Esophagus muscularis mucosa (tissue), 4 donors: Measurements from ENCODE around the gene RNF213. TPM values are rescaled to one million over a fixed set of nuclear protein-coding genes. Genes with fewer than 3 reads are reported as not detected.
"Not testable (repeated sequence)": the region's sequence is repeated elsewhere in the genome, so short reads cannot be mapped to it uniquely, and the experiment has no call there.

Experiments
- DNase-seq: peaks from one replicate; pipeline ENCODE4 v3.0.0-alpha.2; 2017; ENCODE audit errors: extremely low spot score
- H3K27ac ChIP-seq, 4 donors: fragments of 200-600 bp; sonication (generic); replicated peaks in 1 of 4; 1 replicate in 3 of 4; 2 replicates in 1 of 4; pipeline ENCODE4 v1.5.1; 2016 to 2019; ENCODE audit warnings: mild to moderate bottlenecking in 1 of 4
- H3K27me3 ChIP-seq, 4 donors: fragments of 200-600 bp; sonication (generic); one replicate each; pipeline versions ENCODE4 v1.5.1 to v1.6.0; 2016 to 2019
- H3K36me3 ChIP-seq, 4 donors: fragments of 200-600 bp; sonication (generic); one replicate each; pipeline ENCODE4 v1.5.1; 2016 to 2019
- H3K4me1 ChIP-seq, 4 donors: fragments of 200-600 bp; sonication (generic); one replicate each; pipeline ENCODE4 v1.5.1; 2016 to 2019
- H3K4me3 ChIP-seq, 4 donors: fragments of 200-600 bp; sonication (generic); 1 replicate in 2 of 4; 2 replicates in 2 of 4; pipeline ENCODE4 v1.5.1; 2016 to 2019; ENCODE audit warnings: mild to moderate bottlenecking in 4 of 4, moderate library complexity in 1 of 4
- H3K9me3 ChIP-seq, 4 donors: fragments of 200-600 bp; sonication (generic); 1 replicate in 3 of 4; 2 replicates in 1 of 4; pipeline ENCODE4 v1.5.1; 2016 to 2019
- EP300 ChIP-seq: sonication (generic); formaldehyde crosslinking; IDR thresholded peaks from one replicate; pipeline ENCODE4 v1.6.1; 2017; ENCODE audit warnings: antibody characterized with exemption
- POLR2A ChIP-seq: fragments of 450-650 bp; IDR thresholded peaks from one replicate; pipeline ENCODE4 v1.6.1; 2017; ENCODE audit warnings: antibody characterized with exemption, moderate library complexity, mild to moderate bottlenecking, low read depth
- POLR2AphosphoS5 ChIP-seq, 2 donors: sonication (generic); formaldehyde crosslinking; IDR thresholded peaks; one replicate each; pipeline ENCODE4 v1.6.1; 2017; ENCODE audit warnings: antibody characterized with exemption in 2 of 2
- WGBS: methylation state at CpG from one replicate; pipeline ENCODE4 v1.1.5; 2018; 5-methylcytosine and 5-hydroxymethylcytosine counted together
- intact Hi-C: fragments of 100-400 bp; cut with DNase I; formaldehyde crosslinking; loops from one replicate; pipeline ENCODE4 v1.15.1; 2023
- total RNA-seq, 4 donors: library from RNA; depleted of rRNA; stranded (reverse); fragments of >200 nt; gene quantifications; one replicate each; pipeline versions ENCODE4 v1.1.0 to v1.2.1, GENCODE V29; 2016
- TF ChIP-seq, protein P1 (sequence below), 3 experiments: fragments of 200-600 bp in 2 of 3; fragments of 450-650 bp in 1 of 3; sonication (generic) in 2 of 3; IDR thresholded peaks; one replicate each; pipeline ENCODE4 v1.5.1; 2017 to 2019; ENCODE audit warnings: antibody characterized with exemption in 3 of 3, mild to moderate bottlenecking in 2 of 3, moderate library complexity in 1 of 3

RNF213 gene
- total RNA-seq, 4 donors from 2014 or later, result 55.8 to 85.7 (median 75.9) TPM

DNA sequence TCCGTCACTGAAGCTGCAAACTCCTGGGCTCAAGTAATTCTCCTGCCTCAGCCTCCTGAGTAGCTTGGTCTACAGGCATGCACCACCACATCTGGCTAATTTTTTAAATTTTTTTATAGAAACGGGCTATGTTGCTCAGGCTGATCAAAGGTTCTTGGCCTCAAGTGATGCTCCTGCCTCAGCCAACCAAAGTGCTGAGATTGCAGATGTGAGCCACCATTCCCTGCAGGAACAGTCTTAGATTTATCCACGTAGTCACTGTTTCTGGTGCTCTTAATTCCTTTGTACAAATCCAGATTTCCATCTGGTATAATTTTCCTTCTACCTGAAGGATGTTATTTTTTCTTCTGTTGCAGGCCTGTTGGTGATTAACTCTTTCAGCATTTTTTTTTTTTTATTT lies 27.4 kb upstream of the RNF213 start:
- Histone ChIP-seq H3K27me3 (no peaks in the 10 kb centered on the region), H3K36me3 (peaks cover 24 to 99% (median 62%) of the 10 kb centered on the region in 4 donors), H3K27ac (no peak overlapping the region), H3K4me3 (no peak overlapping the region), H3K4me1 (no peaks in the 10 kb centered on the region), H3K9me3 (peaks cover 0 to 20% (median 16%) of the 10 kb centered on the region in 4 donors)
- 97% methylated on average over 3 of the region's 3 CpGs for WGBS
- DNase-seq, result no peak
- TF ChIP-seq EP300 (no peak), POLR2AphosphoS5 (IDR thresholded peaks at IDR 0.05) (no peak), POLR2A (no peak)
- intact Hi-C loops, result no loop called here

DNA sequence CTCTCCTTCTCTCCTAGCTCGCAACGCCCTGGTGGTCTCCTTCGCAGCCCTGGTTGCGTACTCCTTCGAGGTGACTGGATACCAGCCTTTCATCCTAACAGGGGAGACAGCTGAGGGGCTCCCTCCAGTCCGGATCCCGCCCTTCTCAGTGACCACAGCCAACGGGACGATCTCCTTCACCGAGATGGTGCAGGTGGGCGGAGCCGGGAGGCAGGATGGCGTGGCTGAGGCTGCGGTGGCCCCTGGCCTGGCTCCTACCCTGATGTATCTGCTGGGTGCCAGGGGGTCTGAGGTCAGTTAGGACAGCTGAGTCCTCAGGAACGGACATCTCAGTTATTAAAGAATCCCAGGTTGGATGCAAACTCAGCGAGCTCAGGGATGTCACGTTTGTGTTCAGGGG lies 23.7 kb upstream of the RNF213 start:
- 96% methylated on average over 7 of the region's 17 CpGs for WGBS
- peaks cover 0 to 20% (median 14%) of the 10 kb centered on the region in 4 donors for H3K9me3 ChIP-seq
- TF ChIP-seq POLR2AphosphoS5 (IDR thresholded peaks at IDR 0.05) (no peak), POLR2A (no peak), EP300 (no peak)
- TF ChIP-seq, protein P1, sequence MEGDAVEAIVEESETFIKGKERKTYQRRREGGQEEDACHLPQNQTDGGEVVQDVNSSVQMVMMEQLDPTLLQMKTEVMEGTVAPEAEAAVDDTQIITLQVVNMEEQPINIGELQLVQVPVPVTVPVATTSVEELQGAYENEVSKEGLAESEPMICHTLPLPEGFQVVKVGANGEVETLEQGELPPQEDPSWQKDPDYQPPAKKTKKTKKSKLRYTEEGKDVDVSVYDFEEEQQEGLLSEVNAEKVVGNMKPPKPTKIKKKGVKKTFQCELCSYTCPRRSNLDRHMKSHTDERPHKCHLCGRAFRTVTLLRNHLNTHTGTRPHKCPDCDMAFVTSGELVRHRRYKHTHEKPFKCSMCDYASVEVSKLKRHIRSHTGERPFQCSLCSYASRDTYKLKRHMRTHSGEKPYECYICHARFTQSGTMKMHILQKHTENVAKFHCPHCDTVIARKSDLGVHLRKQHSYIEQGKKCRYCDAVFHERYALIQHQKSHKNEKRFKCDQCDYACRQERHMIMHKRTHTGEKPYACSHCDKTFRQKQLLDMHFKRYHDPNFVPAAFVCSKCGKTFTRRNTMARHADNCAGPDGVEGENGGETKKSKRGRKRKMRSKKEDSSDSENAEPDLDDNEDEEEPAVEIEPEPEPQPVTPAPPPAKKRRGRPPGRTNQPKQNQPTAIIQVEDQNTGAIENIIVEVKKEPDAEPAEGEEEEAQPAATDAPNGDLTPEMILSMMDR (IDR thresholded peaks at IDR 0.05), result no peak

GRCh38 chr17:80237386-80237785 lies 23.3 kb upstream of the RNF213 start:
- Histone ChIP-seq H3K4me1 (no peaks in the 10 kb centered on the region), H3K27ac (no peak overlapping the region), H3K9me3 (peaks cover 0 to 16% (median 10%) of the 10 kb centered on the region in 4 donors), H3K36me3 (peaks cover 31 to 97% (median 77%) of the 10 kb centered on the region in 4 donors), H3K27me3 (no peaks in the 10 kb centered on the region), H3K4me3 (no peak overlapping the region)
- intact Hi-C loops, result no loop called here
- no peak for TF ChIP-seq EP300
- TF ChIP-seq POLR2A, result no peak
- TF ChIP-seq, protein P1 (IDR thresholded peaks at IDR 0.05), result no peak
- no peak for TF ChIP-seq POLR2AphosphoS5 (IDR thresholded peaks at IDR 0.05)
- 96% methylated on average over 10 of the region's 10 CpGs for WGBS
- DNase-seq, result no peak

More for the DNA sequence above, 23.7 kb upstream of the RNF213 start:
- H3K4me3 ChIP-seq, result no peak overlapping the region
- no peak for DNase-seq
- H3K36me3 ChIP-seq, result peaks cover 29 to 97% (median 76%) of the 10 kb centered on the region in 4 donors
- H3K27ac ChIP-seq, result no peak overlapping the region
- intact Hi-C loops, result no loop called here
- H3K4me1 ChIP-seq, result no peaks in the 10 kb centered on the region
- H3K27me3 ChIP-seq, result no peaks in the 10 kb centered on the region

DNA sequence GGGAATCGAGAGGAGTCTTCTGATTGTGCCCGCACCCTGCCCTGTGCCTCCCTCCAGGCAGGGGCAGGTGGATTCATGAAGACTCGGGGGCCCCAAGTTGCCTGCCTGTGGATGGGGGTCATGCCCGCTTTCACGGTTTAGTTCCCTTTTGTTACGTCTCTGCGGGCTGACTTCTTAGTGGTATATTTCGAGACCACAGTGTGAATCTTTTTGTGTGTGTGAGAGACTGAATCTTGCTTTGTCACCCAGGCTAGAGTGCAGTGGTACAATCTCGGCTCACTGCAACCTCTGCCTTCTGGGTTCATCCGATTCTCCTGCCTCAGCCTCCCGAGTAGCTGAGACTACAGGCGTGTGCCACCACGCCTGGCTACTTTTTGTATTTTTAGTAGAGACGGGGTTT lies 18.1 kb upstream of the RNF213 start:
- Histone ChIP-seq H3K4me1 (no peaks in the 10 kb centered on the region), H3K27me3 (no peaks in the 10 kb centered on the region), H3K9me3 (no peaks in the 10 kb centered on the region), H3K36me3 (peaks cover 45 to 97% (median 72%) of the 10 kb centered on the region in 4 donors), H3K27ac (no peak overlapping the region), H3K4me3 (no peak overlapping the region)
- 89% methylated on average over 14 of the region's 14 CpGs for WGBS
- no peak for TF ChIP-seq EP300
- no peak for TF ChIP-seq POLR2A
- TF ChIP-seq, protein P1 (IDR thresholded peaks at IDR 0.05), result no peak
- TF ChIP-seq POLR2AphosphoS5 (IDR thresholded peaks at IDR 0.05), result no peak
- intact Hi-C loops, result no loop called here
- no peak for DNase-seq

- WGBS, result 91% methylated on average over 16 of the region's 26 CpGs
Measured at GRCh38 chr17:80243526-80244433, 16.9 kb upstream of the RNF213 start.

GRCh38 chr17:80244448-80244847 lies 16.2 kb upstream of the RNF213 start:
- intact Hi-C loops, H3K9me3 ChIP-seq, H3K27ac ChIP-seq, H3K4me3 ChIP-seq, H3K4me1 ChIP-seq, H3K27me3 ChIP-seq, DNase-seq: not testable (repeated sequence)
- 93% methylated on average over 5 of the region's 6 CpGs for WGBS
- peaks cover 37 to 100% (median 82%) of the 10 kb centered on the region in 4 donors for H3K36me3 ChIP-seq

More at GRCh38 chr17:80243526-80244433, 16.9 kb upstream of the RNF213 start:
- intact Hi-C loops, result no loop called here
- Histone ChIP-seq H3K27ac (no peak overlapping the region), H3K4me1 (no peaks in the 10 kb centered on the region), H3K9me3 (no peaks in the 10 kb centered on the region), H3K36me3 (peaks cover 37 to 97% (median 76%) of the 10 kb centered on the region in 4 donors), H3K27me3 (no peaks in the 10 kb centered on the region), H3K4me3 (no peak overlapping the region)
- DNase-seq, result no peak
- TF ChIP-seq, protein P1 (IDR thresholded peaks at IDR 0.05), result no peak
- no peak for TF ChIP-seq POLR2AphosphoS5 (IDR thresholded peaks at IDR 0.05)
- TF ChIP-seq EP300, result no peak
- TF ChIP-seq POLR2A, result no peak
